HEK293 (cell line): ENCODE measurements around the gene HHEX.
A peak's percentile ranks its signal among the peaks of the same experiment; 100 is the strongest.

Experiments
- CTCF ChIA-PET: fragments of 350-600 bp; formaldehyde crosslinking; extraction: SDS; loops from one replicate; lab custom pipeline; 2021; ENCODE audit warnings: antibody characterized with exemption; lab: Yijun Ruan, JAX
- POLR2A ChIA-PET: fragments of 300-600 bp; formaldehyde crosslinking; extraction: SDS; loops from one replicate; lab custom pipeline; 2020; ENCODE audit warnings: antibody characterized with exemption, inconsistent platforms; lab: Yijun Ruan, JAX
- H3K27ac ChIP-seq: fragments of 200-500 bp; sonication (Bioruptor generic); 2 replicates; pipeline ENCODE4 v1.5.1; 2014; ENCODE audit warnings: low read depth, low read length, control low read depth, inconsistent platforms; ENCODE audit errors: extremely low read depth
- H3K36me3 ChIP-seq, 2 experiments: fragments of 200-500 bp in 1 of 2; sonication (Bioruptor generic) in 1 of 2; 1 replicate in 1 of 2; 2 replicates in 1 of 2; pipeline ENCODE4 v1.5.1; 2014 to 2017; ENCODE audit warnings: inconsistent platforms in 2 of 2, low read length in 2 of 2; ENCODE audit not compliant: control insufficient read depth in 2 of 2, insufficient read depth in 1 of 2
- H3K4me1 ChIP-seq: fragments of 200-500 bp; sonication (Bioruptor generic); 2 replicates; pipeline ENCODE4 v1.5.1; 2014; ENCODE audit warnings: mild to moderate bottlenecking, low read length, inconsistent platforms; ENCODE audit not compliant: control insufficient read depth, insufficient read depth
- H3K4me3 ChIP-seq: 2 replicates; pipeline ENCODE4 v1.5.1; 2011; ENCODE audit warnings: low read depth, mild to moderate bottlenecking, control low read depth, low read length, moderate library complexity
- H3K9me3 ChIP-seq: fragments of 200-500 bp; sonication (Bioruptor generic); 2 replicates; pipeline ENCODE4 v1.5.1; 2014; ENCODE audit warnings: low read depth, low read length, inconsistent platforms; ENCODE audit not compliant: control insufficient read depth, insufficient read depth
- BCL6B ChIP-seq: fragments of 450-650 bp; formaldehyde crosslinking; IDR thresholded peaks from 2 replicates; pipeline ENCODE4 v1.5.1; 2017; ENCODE audit warnings: missing biosample characterization, missing genetic modification characterization
- GLIS1 ChIP-seq: fragments of 450-650 bp; formaldehyde crosslinking; IDR thresholded peaks from 2 replicates; pipeline ENCODE4 v1.5.1; 2016; ENCODE audit warnings: missing biosample characterization, missing genetic modification characterization
- GLIS2 ChIP-seq: fragments of 450-650 bp; formaldehyde crosslinking; IDR thresholded peaks from 2 replicates; pipeline ENCODE4 v1.5.1; 2016; ENCODE audit warnings: missing biosample characterization, missing genetic modification characterization
- OSR2 ChIP-seq: fragments of 450-650 bp; formaldehyde crosslinking; IDR thresholded peaks from 2 replicates; pipeline ENCODE4 v1.5.1; 2016; ENCODE audit warnings: missing biosample characterization, missing genetic modification characterization
- SCRT2 ChIP-seq: fragments of 450-650 bp; formaldehyde crosslinking; IDR thresholded peaks from 2 replicates; pipeline ENCODE4 v1.5.1; 2016; ENCODE audit warnings: missing biosample characterization, missing genetic modification characterization
- ZFP3 ChIP-seq: fragments of 450-650 bp; formaldehyde crosslinking; IDR thresholded peaks from 2 replicates; pipeline ENCODE4 v1.5.1; 2016; ENCODE audit warnings: low read depth, missing biosample characterization, missing genetic modification characterization
- ZFP41 ChIP-seq: fragments of 450-650 bp; formaldehyde crosslinking; IDR thresholded peaks from 2 replicates; pipeline ENCODE4 v1.5.1; 2016; ENCODE audit warnings: missing biosample characterization, missing genetic modification characterization, borderline replicate concordance
- ZNF138 ChIP-seq: fragments of 450-650 bp; formaldehyde crosslinking; IDR thresholded peaks from 2 replicates; pipeline ENCODE4 v1.5.1; 2016; ENCODE audit warnings: missing biosample characterization, missing genetic modification characterization, borderline replicate concordance
- ZNF140 ChIP-seq: fragments of 450-650 bp; formaldehyde crosslinking; IDR thresholded peaks from 2 replicates; pipeline ENCODE4 v1.5.1; 2016; ENCODE audit warnings: missing biosample characterization, missing genetic modification characterization
- ZNF148 ChIP-seq: fragments of 450-650 bp; formaldehyde crosslinking; IDR thresholded peaks from 2 replicates; pipeline ENCODE4 v1.5.0; 2017; ENCODE audit warnings: missing biosample characterization, missing genetic modification characterization, borderline replicate concordance
- ZNF292 ChIP-seq: fragments of 450-650 bp; formaldehyde crosslinking; IDR thresholded peaks from 2 replicates; pipeline ENCODE4 v1.5.1; 2016; ENCODE audit warnings: low read depth, missing biosample characterization, missing genetic modification characterization, borderline replicate concordance
- ZNF302 ChIP-seq: fragments of 450-650 bp; formaldehyde crosslinking; IDR thresholded peaks from 2 replicates; pipeline ENCODE4 v1.5.1; 2016; ENCODE audit warnings: missing biosample characterization, missing genetic modification characterization, low read depth
- ZNF335 ChIP-seq: fragments of 450-650 bp; formaldehyde crosslinking; conservative IDR thresholded peaks from 2 replicates; pipeline ENCODE4 v1.5.1; 2016; ENCODE audit warnings: missing biosample characterization, missing genetic modification characterization
- ZNF362 ChIP-seq: fragments of 450-650 bp; formaldehyde crosslinking; IDR thresholded peaks from 2 replicates; pipeline ENCODE4 v1.5.1; 2016; ENCODE audit warnings: missing biosample characterization, missing genetic modification characterization
- ZNF449 ChIP-seq: fragments of 450-650 bp; formaldehyde crosslinking; IDR thresholded peaks from 2 replicates; pipeline ENCODE4 v1.5.1; 2017; ENCODE audit warnings: missing biosample characterization, mild to moderate bottlenecking, missing genetic modification characterization, moderate library complexity
- ZNF555 ChIP-seq: fragments of 450-650 bp; formaldehyde crosslinking; conservative IDR thresholded peaks from 2 replicates; pipeline ENCODE4 v1.5.1; 2017; ENCODE audit warnings: missing biosample characterization, mild to moderate bottlenecking, missing genetic modification characterization, inconsistent platforms
- ZNF600 ChIP-seq: fragments of 450-650 bp; formaldehyde crosslinking; IDR thresholded peaks from 2 replicates; pipeline ENCODE4 v1.5.1; 2016; ENCODE audit warnings: missing biosample characterization, missing genetic modification characterization
- ZNF639 ChIP-seq: fragments of 450-650 bp; formaldehyde crosslinking; IDR thresholded peaks from 2 replicates; pipeline ENCODE4 v1.5.1; 2016; ENCODE audit warnings: missing biosample characterization, missing genetic modification characterization
- ZNF76 ChIP-seq: fragments of 450-650 bp; formaldehyde crosslinking; IDR thresholded peaks from 2 replicates; pipeline ENCODE4; 2016; ENCODE audit warnings: low read depth, missing biosample characterization, missing genetic modification characterization, borderline replicate concordance

Gene HHEX

GRCh38 chr10:92719991-92720830, 30.5 kb downstream of the HHEX start:
- POLR2A ChIA-PET: no interaction called here
- H3K27ac ChIP-seq: no peak overlapping the region
- H3K4me3 ChIP-seq: no peak overlapping the region
- TF ChIP-seq OSR2 (0 out of 2 replicates have a peak, but pooled peaks have one; percentile 33), ZFP41 (no peak), ZNF449 (tag by site-specific recombination) (no peak), ZNF335 (tag by site-specific recombination) (no peak)
- CTCF ChIA-PET: interaction anchor here (1.2 kb wide), 1 partner anchor 123 kb away, joined by 4 read pairs; no protein-coding TSS in a partner anchor
- H3K4me1 ChIP-seq: no peaks in the 10 kb centered on the region
- H3K9me3 ChIP-seq: no peaks in the 10 kb centered on the region
- H3K36me3 ChIP-seq: no peaks in the 10 kb centered on the region

- Histone ChIP-seq H3K9me3 (no peaks in the 10 kb centered on the region), H3K4me1 (no peaks in the 10 kb centered on the region), H3K27ac (no peak overlapping the region), H3K36me3 (no peaks in the 10 kb centered on the region), H3K4me3 (no peak overlapping the region)
- ChIA-PET CTCF (interaction anchor here (1.2 kb wide), 1 partner anchor 122 kb away, joined by 4 read pairs; no protein-coding TSS in a partner anchor), POLR2A (no interaction called here)
- no peak for TF ChIP-seq SCRT2 (tag by site-specific recombination)
These were observed 31.0 kb downstream of the HHEX start for GRCh38 chr10:92720831-92721165.

- POLR2A ChIA-PET: no interaction called here
- no peaks in the 10 kb centered on the region for H3K4me1 ChIP-seq
- H3K27ac ChIP-seq: no peak overlapping the region
- CTCF ChIA-PET: interaction anchor here (0.6 to 0.9 kb wide), 5 partner anchors 9 to 619 kb away, joined by 3 read pairs; no protein-coding TSS in a partner anchor
- no peak overlapping the region for H3K4me3 ChIP-seq
- H3K9me3 ChIP-seq: no peaks in the 10 kb centered on the region
- no peaks in the 10 kb centered on the region for H3K36me3 ChIP-seq
- TF ChIP-seq GLIS2 (tag by site-specific recombination): no peak
- TF ChIP-seq ZNF148 (tag by site-specific recombination): no peak
- TF ChIP-seq ZNF600 (tag by site-specific recombination): no peak
- TF ChIP-seq ZNF555: no peak
- no peak for TF ChIP-seq GLIS1
- no peak for TF ChIP-seq ZNF639 (tag by site-specific recombination)
- no peak for TF ChIP-seq ZNF302 (tag by site-specific recombination)
- TF ChIP-seq BCL6B (tag by site-specific recombination): no peak
- no peak for TF ChIP-seq ZNF76
- TF ChIP-seq ZNF292 (tag by site-specific recombination): no peak
- TF ChIP-seq ZFP3 (tag by site-specific recombination): no peak
- no peak for TF ChIP-seq ZNF140
- TF ChIP-seq ZNF362 (tag by site-specific recombination): no peak
- TF ChIP-seq ZNF138 (tag by site-specific recombination): no peak
These were observed 32.6 kb downstream of the HHEX start for GRCh38 chr10:92722349-92722748.
